Activated CD4-positive, alpha-beta T cell treated with anti-CD3 and anti-CD28 coated beads, Interleukin-2, amount 10 ng/mL, durations not matched to agents 7 days and 5 days (primary cell): ENCODE results near the gene DENND5A. TPM values are rescaled to one million over a fixed set of nuclear protein-coding genes. Genes with fewer than 3 reads are reported as not detected.
"Not testable (repeated sequence)": the region's sequence is repeated elsewhere in the genome, so short reads cannot be mapped to it uniquely, and the experiment has no call there.

ENCODE experiments used
- CTCF ChIA-PET: fragments of 350-600 bp; sonication (Branson Sonifier 250); formaldehyde crosslinking; loops from one replicate; lab custom pipeline; 2021; ENCODE audit warnings: antibody characterized with exemption; lab: Charles Lee
- POLR2A ChIA-PET: fragments of 350-600 bp; sonication (Branson Sonifier 250); formaldehyde crosslinking; loops from one replicate; lab custom pipeline; 2021; ENCODE audit warnings: antibody characterized with exemption; lab: Charles Lee
- DNase-seq: peaks from one replicate; pipeline ENCODE4 v3.0.0-alpha.2; 2020
- H3K27ac Mint-ChIP-seq: one replicate; pipeline ENCODE4 v1.8.0; 2021; ENCODE audit warnings: mild to moderate bottlenecking, moderate library complexity, mixed read lengths
- H3K27me3 Mint-ChIP-seq: one replicate; pipeline ENCODE4 v1.8.0; 2021; ENCODE audit warnings: mixed read lengths
- H3K36me3 Mint-ChIP-seq: one replicate; pipeline ENCODE4 v1.8.0; 2021; ENCODE audit warnings: low read depth, mixed read lengths
- H3K4me1 Mint-ChIP-seq: one replicate; pipeline ENCODE4 v1.8.0; 2021; ENCODE audit warnings: mixed read lengths
- H3K4me3 Mint-ChIP-seq: one replicate; pipeline ENCODE4 v1.8.0; 2021; ENCODE audit warnings: mild to moderate bottlenecking, moderate library complexity, mixed read lengths
- H3K9me3 Mint-ChIP-seq: one replicate; pipeline ENCODE4 v1.8.0; 2021; ENCODE audit warnings: mixed read lengths
- total RNA-seq, 2 experiments: library from RNA; stranded (reverse); gene quantifications; one replicate each; pipeline ENCODE4 v1.2.3, GENCODE V29; 2021

DENND5A gene
- total RNA-seq, 2 experiments from 2014 or later = 70.2 to 93.5 TPM

DNA sequence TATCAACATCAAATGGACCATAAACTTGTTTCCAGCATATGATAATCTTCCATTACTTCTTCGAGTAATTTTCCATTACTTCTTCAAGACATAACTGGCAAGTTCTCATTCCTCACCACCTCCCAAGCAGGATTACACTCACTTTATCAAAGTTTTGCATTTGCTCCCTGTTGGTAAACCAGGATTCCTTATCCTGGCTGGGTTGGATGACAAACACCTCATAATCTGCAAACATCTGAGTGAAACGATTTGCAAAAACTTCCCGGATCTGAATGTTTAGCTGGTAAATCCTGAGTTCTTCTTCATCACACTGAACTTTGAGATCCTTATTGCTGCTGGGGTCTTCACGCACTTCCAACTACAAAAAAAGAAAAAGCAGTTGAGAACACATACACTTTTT is 86.4 kb downstream of the DENND5A start:
- ChIA-PET POLR2A (no interaction called here), CTCF (no interaction called here)
- H3K4me1 Mint-ChIP-seq = peaks cover 4% of the 10 kb centered on the region
- peaks cover 2% of the 10 kb centered on the region for H3K9me3 Mint-ChIP-seq
- H3K4me3 Mint-ChIP-seq = no peak overlapping the region
- H3K27me3 Mint-ChIP-seq = no peaks in the 10 kb centered on the region
- peaks cover 58% of the 10 kb centered on the region for H3K36me3 Mint-ChIP-seq
- no peak for DNase-seq
- no peak overlapping the region for H3K27ac Mint-ChIP-seq

DNA sequence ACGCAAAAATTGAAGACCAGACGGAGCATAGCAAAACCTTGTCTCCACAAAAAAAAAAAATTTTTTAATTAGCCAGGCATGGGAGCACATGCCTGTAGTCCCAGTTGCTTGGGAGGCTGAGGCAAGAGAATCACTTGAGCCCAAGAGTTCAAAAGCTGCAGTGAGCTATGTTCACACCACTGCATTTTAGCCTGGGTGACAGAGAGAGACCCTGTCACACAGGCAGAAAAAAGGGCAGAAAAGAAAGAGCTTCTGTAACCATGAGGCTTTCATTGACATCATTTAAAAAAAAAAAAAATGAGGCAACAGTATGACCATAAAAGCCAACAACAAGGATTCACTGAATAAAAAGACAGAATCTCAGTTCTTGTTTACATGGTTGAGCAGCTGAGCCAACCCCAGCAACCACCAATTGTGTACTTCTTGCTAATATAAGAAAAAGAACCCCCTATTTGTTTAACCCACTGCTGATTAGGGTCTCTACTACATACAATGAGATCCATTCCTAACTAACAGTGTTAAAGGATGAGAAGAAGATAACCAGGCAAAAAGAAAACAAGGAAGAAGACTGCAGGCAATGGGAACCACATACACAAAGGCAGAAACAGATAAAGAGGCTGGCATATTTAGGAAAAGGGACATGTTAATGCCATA is 87.6 kb downstream of the DENND5A start:
- no peak overlapping the region for H3K4me3 Mint-ChIP-seq
- CTCF ChIA-PET = interaction anchor here (0.7 to 1.2 kb wide), 2 partner anchors 10 to 21 kb away, joined by 3 to 7 read pairs; no protein-coding TSS in a partner anchor
- peaks cover 65% of the 10 kb centered on the region for H3K36me3 Mint-ChIP-seq
- H3K4me1 Mint-ChIP-seq = peaks cover 4% of the 10 kb centered on the region
- H3K9me3 Mint-ChIP-seq = peaks cover 3% of the 10 kb centered on the region
- DNase-seq = no peak
- H3K27ac Mint-ChIP-seq = no peak overlapping the region
- no peaks in the 10 kb centered on the region for H3K27me3 Mint-ChIP-seq
- POLR2A ChIA-PET = no interaction called here

DNA sequence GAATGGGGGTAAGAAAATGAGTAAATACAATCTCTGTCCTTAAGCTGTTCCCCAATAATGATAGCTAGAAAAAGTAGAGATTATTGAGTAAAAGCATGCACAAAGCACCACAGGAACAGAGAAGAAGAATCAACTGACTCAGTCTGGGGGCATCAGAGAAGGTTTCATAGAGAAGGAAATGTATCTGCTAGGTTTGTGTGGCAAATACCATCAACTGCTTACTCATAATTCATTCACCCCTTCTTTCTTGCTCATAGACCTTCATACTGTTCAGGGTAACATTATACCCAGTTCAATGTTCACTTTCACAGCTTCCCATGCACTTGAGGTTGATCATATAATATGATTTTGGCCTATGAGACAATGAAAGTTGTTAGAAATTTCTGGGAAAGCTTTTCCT is 88.6 kb downstream of the DENND5A start:
- Mint-ChIP-seq H3K36me3 (peaks cover 76% of the 10 kb centered on the region), H3K9me3 (peaks cover 8% of the 10 kb centered on the region), H3K4me3 (no peak overlapping the region), H3K27me3 (no peaks in the 10 kb centered on the region), H3K4me1 (peaks cover 4% of the 10 kb centered on the region), H3K27ac (no peak overlapping the region)
- DNase-seq = no peak
- ChIA-PET POLR2A (no interaction called here), CTCF (interaction anchor here (0.9 to 1.2 kb wide), 2 partner anchors 20 to 39 kb away, joined by 3 read pairs; no protein-coding TSS in a partner anchor)

DNA sequence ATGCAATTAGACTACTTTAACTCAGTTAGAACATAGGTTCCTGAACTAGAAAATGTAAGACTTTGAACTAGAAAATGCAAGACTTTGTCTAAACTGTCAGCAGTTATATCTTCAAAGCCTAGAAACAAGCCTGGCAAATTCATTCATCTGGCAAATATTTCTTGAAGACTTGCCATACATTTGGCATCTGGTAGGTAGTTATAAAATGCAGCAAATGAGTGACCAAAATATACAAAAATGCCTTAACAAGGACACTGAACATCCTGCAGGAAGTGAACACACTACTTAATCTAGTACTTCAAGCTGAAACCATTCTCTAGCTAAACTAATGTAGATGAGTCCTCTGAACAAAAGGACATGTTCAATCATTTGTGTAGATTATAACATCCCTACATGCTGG is 89.0 kb downstream of the DENND5A start:
- POLR2A ChIA-PET = no interaction called here
- H3K9me3 Mint-ChIP-seq = peaks cover 8% of the 10 kb centered on the region
- DNase-seq = no peak
- CTCF ChIA-PET = interaction anchor here (0.9 to 1.2 kb wide), 2 partner anchors 20 to 39 kb away, joined by 3 read pairs; no protein-coding TSS in a partner anchor
- no peak overlapping the region for H3K4me3 Mint-ChIP-seq
- H3K36me3 Mint-ChIP-seq = peaks cover 76% of the 10 kb centered on the region
- H3K27ac Mint-ChIP-seq = no peak overlapping the region
- peaks cover 4% of the 10 kb centered on the region for H3K4me1 Mint-ChIP-seq
- no peaks in the 10 kb centered on the region for H3K27me3 Mint-ChIP-seq

DNA sequence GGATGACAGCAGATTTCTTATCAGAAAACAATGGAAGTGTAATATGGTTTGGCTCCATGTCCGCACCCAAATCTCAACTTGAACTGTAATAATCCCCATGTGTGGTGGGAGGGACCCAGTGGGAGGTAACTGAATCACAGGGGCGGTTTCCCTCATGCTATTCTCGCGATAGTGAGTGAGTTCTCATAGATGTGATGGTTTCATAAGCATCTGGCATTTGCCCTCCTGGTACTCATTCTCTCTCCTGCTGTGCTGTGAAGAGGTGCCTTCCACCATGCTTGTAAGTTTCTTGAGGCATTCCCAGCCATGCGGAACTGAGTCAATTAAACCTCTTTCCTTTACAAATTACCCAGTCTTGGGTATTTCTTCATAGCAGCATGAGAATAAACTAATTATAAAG is 92.8 kb downstream of the DENND5A start:
- H3K4me1 Mint-ChIP-seq = peaks cover 14% of the 10 kb centered on the region
- DNase-seq = no peak
- no peak overlapping the region for H3K4me3 Mint-ChIP-seq
- ChIA-PET POLR2A (no interaction called here), CTCF (interaction anchor here (0.6 to 1.4 kb wide), 4 partner anchors 37 to 550 kb away, joined by 3 to 5 read pairs (median 4); no protein-coding TSS in a partner anchor)
- H3K36me3 Mint-ChIP-seq = peaks cover 66% of the 10 kb centered on the region
- H3K27me3 Mint-ChIP-seq = no peaks in the 10 kb centered on the region
- peaks cover 6% of the 10 kb centered on the region for H3K9me3 Mint-ChIP-seq
- H3K27ac Mint-ChIP-seq = no peak overlapping the region

DNA sequence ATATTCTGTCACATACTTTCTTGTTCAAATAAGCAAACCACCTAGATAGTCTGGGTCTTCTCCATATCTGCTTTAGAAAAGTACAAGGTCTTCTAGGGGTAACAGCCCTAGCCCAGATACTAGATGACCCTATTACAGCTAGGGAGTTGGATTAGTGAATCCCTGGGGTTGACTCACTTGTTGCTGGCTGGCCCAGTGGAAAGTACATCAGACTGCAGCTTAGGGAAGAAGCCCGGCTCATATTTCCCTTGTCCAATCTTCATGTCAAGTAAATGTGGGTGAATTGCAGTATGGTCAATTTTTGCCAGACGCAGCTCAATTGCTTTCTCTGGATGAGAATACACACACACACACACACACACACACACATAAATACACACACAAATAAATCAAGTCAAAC is 94.7 kb downstream of the DENND5A start:
- peaks cover 6% of the 10 kb centered on the region for H3K9me3 Mint-ChIP-seq
- no peaks in the 10 kb centered on the region for H3K27me3 Mint-ChIP-seq
- peaks cover 16% of the 10 kb centered on the region for H3K4me1 Mint-ChIP-seq
- peaks cover 53% of the 10 kb centered on the region for H3K36me3 Mint-ChIP-seq
- no peak overlapping the region for H3K4me3 Mint-ChIP-seq
- no peak for DNase-seq
- ChIA-PET POLR2A (interaction anchor here (0.6 kb wide), 1 partner anchor 442 kb away, joined by 3 read pairs; no protein-coding TSS in a partner anchor), CTCF (no interaction called here)
- H3K27ac Mint-ChIP-seq = no peak overlapping the region

DNA sequence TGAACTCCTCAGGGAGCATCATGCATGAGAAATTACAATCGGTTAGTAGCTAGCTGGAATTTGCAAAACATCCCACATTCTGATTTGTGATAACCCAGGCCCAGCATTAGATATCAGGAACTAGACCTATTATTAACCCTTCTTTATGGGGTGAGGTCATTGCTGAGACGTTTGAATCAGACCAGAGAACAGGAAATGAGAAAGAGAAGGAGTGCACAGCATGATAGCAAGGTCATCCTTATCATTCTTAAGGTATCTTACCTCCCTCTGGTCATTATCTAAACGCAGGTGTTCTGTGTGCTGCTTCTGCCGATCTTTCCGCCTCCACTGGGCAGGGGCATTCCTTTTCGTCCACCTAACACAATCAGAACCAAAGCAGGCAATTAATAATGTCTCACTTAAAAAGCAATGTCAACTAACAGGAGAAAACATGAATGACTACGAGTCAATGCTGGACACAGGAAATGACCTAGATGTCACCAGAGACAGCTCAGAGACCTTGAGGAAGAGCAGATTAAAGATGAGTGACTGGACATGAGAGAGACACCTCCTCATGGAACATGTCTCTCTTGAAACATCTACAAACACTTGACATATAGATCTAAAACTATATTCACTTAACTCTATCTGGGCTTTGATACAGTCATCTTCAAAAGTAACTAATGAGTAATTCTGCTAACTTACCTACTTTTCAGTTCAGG is 95.4 kb downstream of the DENND5A start:
- Mint-ChIP-seq H3K4me3 (no peak overlapping the region), H3K27ac (no peak overlapping the region), H3K9me3 (peaks cover 6% of the 10 kb centered on the region), H3K27me3 (no peaks in the 10 kb centered on the region), H3K36me3 (peaks cover 50% of the 10 kb centered on the region), H3K4me1 (peaks cover 16% of the 10 kb centered on the region)
- POLR2A ChIA-PET = interaction anchor here (0.6 to 0.7 kb wide), 2 partner anchors 443 to 487 kb away, joined by 3 read pairs; partner anchors contain the start of genes RPL27A and TRIM66
- CTCF ChIA-PET = interaction anchor here (0.6 kb wide), 1 partner anchor 614 kb away, joined by 3 read pairs; no protein-coding TSS in a partner anchor
- no peak for DNase-seq

DNA sequence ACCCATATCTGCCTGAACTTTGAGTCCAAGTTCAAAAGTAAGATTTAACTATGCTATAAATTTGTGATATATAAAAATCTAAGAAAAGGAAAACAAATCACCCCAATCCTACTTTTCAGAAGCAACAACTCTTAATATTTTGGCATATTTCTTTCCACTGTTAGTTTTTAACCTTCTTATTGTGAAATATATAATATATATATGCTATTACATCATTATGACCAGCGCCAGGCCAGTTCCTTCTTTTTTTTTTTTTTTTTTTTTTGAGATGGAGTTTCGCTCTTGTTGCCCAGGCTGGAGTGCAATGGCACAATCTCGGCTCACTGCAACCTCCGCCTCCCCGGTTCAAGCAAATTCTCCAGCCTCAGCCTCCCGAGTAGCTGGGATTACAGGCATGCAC is 103.2 kb downstream of the DENND5A start:
- POLR2A ChIA-PET, DNase-seq, H3K9me3 Mint-ChIP-seq, H3K4me3 Mint-ChIP-seq, CTCF ChIA-PET, H3K27ac Mint-ChIP-seq, H3K27me3 Mint-ChIP-seq: not testable (repeated sequence)
- H3K36me3 Mint-ChIP-seq = peaks cover 27% of the 10 kb centered on the region
- peaks cover 11% of the 10 kb centered on the region for H3K4me1 Mint-ChIP-seq

DNA sequence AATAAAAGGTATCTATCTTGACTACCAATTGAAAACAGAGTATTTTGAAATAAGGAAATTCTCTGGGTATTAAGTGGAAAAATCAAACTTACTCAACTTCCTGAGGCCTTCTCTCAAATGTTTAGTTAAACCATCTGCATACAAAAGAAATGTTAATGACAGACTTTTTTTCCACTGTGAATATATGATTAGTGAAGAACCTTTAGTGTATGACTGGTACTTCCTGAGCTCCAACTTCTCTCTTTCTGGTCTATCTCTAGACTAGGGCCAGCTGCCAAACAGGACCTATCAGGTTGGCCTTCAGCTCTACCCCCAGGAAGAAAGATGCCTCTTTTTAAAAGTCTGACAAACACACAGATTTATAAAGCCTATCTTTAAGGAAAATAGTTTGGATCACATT is 105.0 kb downstream of the DENND5A start:
- POLR2A ChIA-PET = no interaction called here
- no peak for DNase-seq
- Mint-ChIP-seq H3K36me3 (peaks cover 33% of the 10 kb centered on the region), H3K27me3 (no peaks in the 10 kb centered on the region), H3K9me3 (no peaks in the 10 kb centered on the region), H3K27ac (no peak overlapping the region), H3K4me3 (no peak overlapping the region), H3K4me1 (peaks cover 9% of the 10 kb centered on the region)
- CTCF ChIA-PET = interaction anchor here (0.6 kb wide), 1 partner anchor 32 kb away, joined by 3 read pairs; no protein-coding TSS in a partner anchor

DNA sequence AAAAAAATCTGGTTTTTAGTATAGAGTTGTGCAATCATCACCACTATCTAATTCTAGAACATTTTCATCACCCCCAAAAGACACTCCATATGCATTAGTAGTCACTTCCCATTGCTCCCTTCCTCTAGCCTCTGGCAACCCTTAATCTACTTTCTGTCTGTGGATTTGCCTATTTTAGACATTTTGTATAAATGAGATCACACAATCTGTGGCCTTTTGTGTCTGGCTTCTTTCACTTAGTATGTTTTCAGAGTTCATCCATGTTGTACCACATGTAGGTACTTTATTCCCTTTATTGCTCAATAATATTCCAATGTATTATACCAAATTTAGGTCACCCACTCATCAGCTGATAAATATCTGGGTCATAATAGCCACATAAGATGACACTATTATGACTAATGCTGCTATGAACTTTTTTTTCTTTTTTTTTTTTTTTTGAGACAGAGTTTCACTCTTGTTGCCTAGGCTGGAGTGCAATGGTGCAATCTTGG is 106.2 kb downstream of the DENND5A start:
- Mint-ChIP-seq H3K27me3 (no peaks in the 10 kb centered on the region), H3K4me3 (no peak overlapping the region), H3K9me3 (no peaks in the 10 kb centered on the region), H3K27ac (no peak overlapping the region), H3K4me1 (peaks cover 9% of the 10 kb centered on the region), H3K36me3 (peaks cover 33% of the 10 kb centered on the region)
- POLR2A ChIA-PET = no interaction called here
- no peak for DNase-seq
- CTCF ChIA-PET = interaction anchor here (0.7 kb wide), 1 partner anchor 53 kb away, joined by 3 read pairs; no protein-coding TSS in a partner anchor

DNA sequence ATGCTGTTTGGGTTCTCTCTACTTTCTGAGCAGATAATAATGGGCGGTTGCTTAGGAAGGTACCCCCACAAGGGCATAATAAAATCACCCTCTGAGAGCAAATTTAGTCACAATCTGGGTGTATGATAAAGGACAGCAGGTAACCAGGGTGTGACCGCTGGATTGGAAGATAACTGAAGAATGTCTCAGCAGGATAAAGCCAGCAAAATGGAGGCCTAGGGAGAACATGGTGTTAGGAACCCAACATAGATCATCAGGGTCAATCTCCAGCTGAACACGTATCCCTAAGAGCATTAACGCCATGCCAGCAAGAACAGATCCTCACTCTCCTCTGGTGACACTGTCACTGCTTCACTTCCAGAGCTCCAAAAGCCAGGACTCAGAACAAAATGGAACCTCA is 109.2 kb downstream of the DENND5A start:
- Mint-ChIP-seq H3K27ac (no peak overlapping the region), H3K4me1 (peaks cover 9% of the 10 kb centered on the region), H3K9me3 (no peaks in the 10 kb centered on the region), H3K36me3 (peaks cover 48% of the 10 kb centered on the region), H3K4me3 (no peak overlapping the region), H3K27me3 (no peaks in the 10 kb centered on the region)
- no peak for DNase-seq
- ChIA-PET CTCF (interaction anchor here (1.0 to 1.7 kb wide), 3 partner anchors 18 to 169 kb away, joined by 3 to 6 read pairs (median 3); no protein-coding TSS in a partner anchor), POLR2A (no interaction called here)

DNA sequence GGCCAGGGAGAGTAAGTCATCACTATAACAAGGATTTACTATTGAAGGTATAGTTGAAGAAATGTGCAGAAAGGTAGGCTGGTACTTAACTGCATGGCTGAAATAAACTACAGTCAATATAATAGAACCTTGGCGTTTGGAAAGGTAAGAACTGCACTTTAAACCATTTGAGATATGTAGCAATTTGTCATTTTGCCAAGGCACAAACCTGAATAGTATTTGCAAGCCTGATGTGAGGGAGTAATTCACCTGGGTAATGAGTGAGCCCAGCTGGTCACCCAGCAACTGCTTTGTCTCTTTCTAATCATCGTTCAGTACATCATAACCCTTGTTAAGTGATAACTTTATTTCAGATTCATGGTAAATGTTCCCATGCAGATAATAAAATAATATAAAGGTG is 111.5 kb downstream of the DENND5A start:
- DNase-seq = no peak
- CTCF ChIA-PET = interaction anchor here (1.6 kb wide), 1 partner anchor 9 kb away, joined by 6 read pairs; no protein-coding TSS in a partner anchor
- H3K36me3 Mint-ChIP-seq = peaks cover 48% of the 10 kb centered on the region
- POLR2A ChIA-PET = no interaction called here
- H3K4me3 Mint-ChIP-seq = no peak overlapping the region
- H3K27me3 Mint-ChIP-seq = no peaks in the 10 kb centered on the region
- no peak overlapping the region for H3K27ac Mint-ChIP-seq
- H3K4me1 Mint-ChIP-seq = peaks cover 2% of the 10 kb centered on the region
- H3K9me3 Mint-ChIP-seq = no peaks in the 10 kb centered on the region

DNA sequence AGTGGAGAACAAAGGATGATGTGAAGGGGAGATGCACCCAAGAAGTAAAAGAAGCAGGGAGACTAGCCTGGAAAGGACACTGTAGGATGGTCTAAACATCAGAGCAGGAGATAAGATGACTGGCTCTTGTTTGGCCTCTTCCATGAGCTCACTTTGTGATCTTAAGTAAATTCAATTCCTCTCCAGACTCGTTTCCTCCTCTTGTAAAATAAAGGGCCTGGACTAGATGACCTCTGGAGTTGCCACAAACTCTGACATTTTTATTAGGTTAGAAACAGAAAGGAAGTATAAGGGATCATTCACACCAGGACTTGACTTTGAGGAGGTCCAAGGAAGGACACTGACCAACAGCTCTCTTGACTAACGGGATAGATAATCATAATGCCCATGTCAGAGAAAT is 113.5 kb downstream of the DENND5A start:
- ChIA-PET CTCF (no interaction called here), POLR2A (interaction anchor here (0.5 kb wide), 1 partner anchor 314 kb away, joined by 3 read pairs; no protein-coding TSS in a partner anchor)
- Mint-ChIP-seq H3K27ac (no peak overlapping the region), H3K4me1 (peaks cover 5% of the 10 kb centered on the region), H3K4me3 (no peak overlapping the region), H3K9me3 (no peaks in the 10 kb centered on the region), H3K36me3 (peaks cover 54% of the 10 kb centered on the region), H3K27me3 (no peaks in the 10 kb centered on the region)
- no peak for DNase-seq
